ENCODE results near the gene FGD6.

The FGD6 gene

GRCh38 chr12:95187865-95188415 lies 29.3 kb downstream of the FGD6 start:
- H3K27ac ChIP-seq, result no peak overlapping the region
- no peak overlapping the region for H3K4me3 ChIP-seq

GRCh38 chr12:95185854-95186253 lies 31.4 kb downstream of the FGD6 start:
- peak overlapping the region in 1 of 21 experiments; percentile 21 for H3K27ac ChIP-seq

GRCh38 chr12:95185072-95185471 lies 32.2 kb downstream of the FGD6 start:
- no peak overlapping the region for H3K4me3 ChIP-seq
- no peak overlapping the region for H3K27ac ChIP-seq

More at GRCh38 chr12:95185854-95186253, 31.4 kb downstream of the FGD6 start:
- H3K4me3 ChIP-seq, result no peak overlapping the region

GRCh38 chr12:95184121-95184520 lies 33.1 kb downstream of the FGD6 start:
- Histone ChIP-seq H3K4me3 (no peak overlapping the region), H3K27ac (no peak overlapping the region)

- H3K4me3 ChIP-seq, result no peak overlapping the region
- H3K27ac ChIP-seq, result peak overlapping the region in 4 of 21 experiments; percentile 1 to 43 (median 25)
Measured at GRCh38 chr12:95182868-95183415, 34.3 kb downstream of the FGD6 start.

GRCh38 chr12:95181103-95181502 lies 36.2 kb downstream of the FGD6 start:
- H3K4me3 ChIP-seq, result no peak overlapping the region
- H3K27ac ChIP-seq, result no peak overlapping the region

GRCh38 chr12:95179011-95179410 lies 38.3 kb downstream of the FGD6 start:
- no peak overlapping the region for H3K27ac ChIP-seq
- no peak overlapping the region for H3K4me3 ChIP-seq

GRCh38 chr12:95178136-95178535 lies 39.1 kb downstream of the FGD6 start:
- Histone ChIP-seq H3K4me3 (no peak overlapping the region), H3K27ac (peak overlapping the region in 1 of 21 experiments; percentile 12)

- no peak overlapping the region for H3K4me3 ChIP-seq
- peak overlapping the region in 1 of 21 experiments; percentile 12 for H3K27ac ChIP-seq
Measured at GRCh38 chr12:95177201-95177768, 40.0 kb downstream of the FGD6 start.

GRCh38 chr12:95173392-95174251 lies 43.6 kb downstream of the FGD6 start:
- H3K4me3 ChIP-seq, result no peak overlapping the region
- H3K27ac ChIP-seq, result peak overlapping the region in 14 of 21 experiments; percentile 12 to 73 (median 46)

- H3K27ac ChIP-seq, result peak overlapping the region in 11 of 21 experiments; percentile 10 to 51 (median 34)
- H3K4me3 ChIP-seq, result no peak overlapping the region
Measured at GRCh38 chr12:95169368-95169767, 47.9 kb downstream of the FGD6 start.

GRCh38 chr12:95168746-95169145 lies 48.5 kb downstream of the FGD6 start:
- no peak overlapping the region for H3K4me3 ChIP-seq
- H3K27ac ChIP-seq, result peak overlapping the region in 2 of 21 experiments; percentile 10 to 27

- Histone ChIP-seq H3K27ac (no peak overlapping the region), H3K4me3 (no peak overlapping the region)
Measured at GRCh38 chr12:95164656-95165055, 52.6 kb downstream of the FGD6 start.

GRCh38 chr12:95158919-95159318 lies 58.3 kb downstream of the FGD6 start:
- Histone ChIP-seq H3K27ac (no peak overlapping the region), H3K4me3 (no peak overlapping the region)

- no peak overlapping the region for H3K4me3 ChIP-seq
- peak overlapping the region in 4 of 21 experiments; percentile 27 to 51 (median 33) for H3K27ac ChIP-seq
Measured at GRCh38 chr12:95151821-95152220, 65.4 kb downstream of the FGD6 start.

GRCh38 chr12:95151406-95151805 lies 65.9 kb downstream of the FGD6 start:
- H3K4me3 ChIP-seq, result no peak overlapping the region
- H3K27ac ChIP-seq, result peak overlapping the region in 4 of 21 experiments; percentile 14 to 51 (median 27)

- Histone ChIP-seq H3K4me3 (no peak overlapping the region), H3K27ac (peak overlapping the region in 3 of 21 experiments; percentile 3 to 56 (median 27))
Measured at GRCh38 chr12:95150501-95150900, 66.8 kb downstream of the FGD6 start.

GRCh38 chr12:95147866-95148265 lies 69.4 kb downstream of the FGD6 start:
- H3K4me3 ChIP-seq, result no peak overlapping the region
- H3K27ac ChIP-seq, result peak overlapping the region in 2 of 21 experiments; percentile 8 to 67

GRCh38 chr12:95146769-95147168 lies 70.5 kb downstream of the FGD6 start:
- Histone ChIP-seq H3K27ac (peak overlapping the region in 1 of 21 experiments; percentile 3), H3K4me3 (no peak overlapping the region)

- Histone ChIP-seq H3K27ac (peak overlapping the region in 9 of 21 experiments; percentile 1 to 43 (median 29)), H3K4me3 (no peak overlapping the region)
Measured at GRCh38 chr12:95143621-95144205, 73.6 kb downstream of the FGD6 start.

All from skin epidermis (tissue), 12 donors.